BLaER1 treated with 17β-estradiol and CSF1 and Interleukin-3, amounts not matched to agents 10 nM and 100 nM (cell line): ENCODE results near the gene OAT.

Source experiments
- H3K27ac ChIP-seq, 11 experiments: shearing (Covaris generic); formaldehyde crosslinking; 2 replicates each; pipeline ENCODE4 v1.8.1; 2022
- H3K27me3 ChIP-seq, 11 experiments: shearing (Covaris generic); formaldehyde crosslinking; 2 replicates each; pipeline ENCODE4 v1.8.1; 2022
- H3K36me3 ChIP-seq, 11 experiments: shearing (Covaris generic); formaldehyde crosslinking; 2 replicates each; pipeline ENCODE4 v1.8.1; 2022
- H3K4me1 ChIP-seq, 10 experiments: shearing (Covaris generic); formaldehyde crosslinking; 2 replicates each; pipeline ENCODE4 v1.8.1; 2022
- H3K4me2 ChIP-seq, 11 experiments: shearing (Covaris generic); formaldehyde crosslinking; 2 replicates each; pipeline ENCODE4 v1.8.1; 2022
- H3K4me3 ChIP-seq, 10 experiments: shearing (Covaris generic); formaldehyde crosslinking; 2 replicates each; pipeline ENCODE4 v1.8.1; 2022
- H3K9ac ChIP-seq, 11 experiments: shearing (Covaris generic); formaldehyde crosslinking; 2 replicates each; pipeline ENCODE4 v1.8.1; 2022
- H3K9me3 ChIP-seq, 11 experiments: shearing (Covaris generic); formaldehyde crosslinking; replicated peaks in 1 of 11; 2 replicates each; pipeline ENCODE4 v1.8.1; 2022
- H4K20me1 ChIP-seq, 11 experiments: shearing (Covaris generic); formaldehyde crosslinking; 2 replicates each; pipeline ENCODE4 v1.8.1; 2022
- Cebpa-rat ChIP-seq, 11 experiments: shearing (Covaris generic); IDR thresholded peaks; 2 replicates each; pipeline ENCODE4 v1.8.1; 2022

The OAT gene

DNA sequence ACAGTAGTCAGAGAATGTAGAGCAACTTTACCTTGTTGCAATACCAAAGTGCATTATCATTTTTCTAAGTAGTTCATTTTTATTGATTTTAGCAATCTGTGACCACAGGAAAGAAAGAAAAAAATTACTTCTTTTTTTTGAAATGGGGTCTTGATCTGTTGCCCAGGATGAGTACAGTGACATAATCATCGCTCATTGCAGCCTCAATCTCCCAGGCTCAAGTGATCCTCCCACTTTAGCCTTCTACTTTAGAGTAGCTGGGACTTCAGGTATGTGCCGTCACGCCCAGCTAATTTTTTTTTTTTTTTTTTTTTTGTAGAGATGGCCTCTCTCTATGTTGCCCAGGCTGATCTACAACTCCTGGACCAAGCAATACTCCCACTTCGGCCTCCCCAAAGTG is 11.4 kb upstream of the OAT start:
- H3K4me1 ChIP-seq, result peaks cover 0 to 5% (median 0%) of the 10 kb centered on the region in 10 experiments; a peak in 2 of 20 replicates
- no peak overlapping the region for H3K4me2 ChIP-seq
- TF ChIP-seq Cebpa-rat (IDR thresholded peaks at IDR 0.05), result no peak

DNA sequence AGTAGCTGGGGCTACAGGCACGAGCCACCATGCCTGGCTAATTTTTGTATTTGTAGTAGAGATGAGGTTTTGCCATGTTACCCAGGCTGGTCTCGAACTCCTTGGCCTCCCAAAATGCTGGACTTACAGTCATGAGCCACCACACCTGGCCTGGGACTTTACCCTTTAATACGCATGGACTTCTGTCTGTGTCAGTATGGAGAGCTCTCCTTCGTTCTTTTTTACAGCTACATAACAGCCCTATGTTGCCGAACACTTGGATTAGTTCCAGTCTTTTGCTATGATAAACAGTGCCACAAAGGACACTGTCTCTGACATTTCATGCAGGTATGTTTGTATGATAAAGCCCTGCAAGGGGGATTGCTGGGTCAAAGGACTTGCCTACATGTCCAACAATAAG is 10.9 kb upstream of the OAT start:
- Histone ChIP-seq H3K9ac (no peak overlapping the region), H3K4me1 (peaks cover 0 to 5% (median 0%) of the 10 kb centered on the region in 10 experiments; a peak in 1 of 20 replicates), H3K9me3 (no peaks in the 10 kb centered on the region), H3K27ac (no peak overlapping the region), H3K4me3 (no peak overlapping the region), H4K20me1 (no peaks in the 10 kb centered on the region), H3K27me3 (peaks cover 0 to 5% (median 0%) of the 10 kb centered on the region in 11 experiments; a peak in 2 of 22 replicates), H3K36me3 (no peaks in the 10 kb centered on the region), H3K4me2 (no peak overlapping the region)
- no peak for TF ChIP-seq Cebpa-rat (IDR thresholded peaks at IDR 0.05)

More for the DNA sequence above, 11.4 kb upstream of the OAT start:
- Histone ChIP-seq H3K36me3 (no peaks in the 10 kb centered on the region), H3K27ac (no peak overlapping the region), H3K9ac (no peak overlapping the region), H4K20me1 (no peaks in the 10 kb centered on the region), H3K9me3 (no peaks in the 10 kb centered on the region), H3K27me3 (peaks cover 0 to 5% (median 0%) of the 10 kb centered on the region in 11 experiments; a peak in 2 of 22 replicates), H3K4me3 (no peak overlapping the region)

DNA sequence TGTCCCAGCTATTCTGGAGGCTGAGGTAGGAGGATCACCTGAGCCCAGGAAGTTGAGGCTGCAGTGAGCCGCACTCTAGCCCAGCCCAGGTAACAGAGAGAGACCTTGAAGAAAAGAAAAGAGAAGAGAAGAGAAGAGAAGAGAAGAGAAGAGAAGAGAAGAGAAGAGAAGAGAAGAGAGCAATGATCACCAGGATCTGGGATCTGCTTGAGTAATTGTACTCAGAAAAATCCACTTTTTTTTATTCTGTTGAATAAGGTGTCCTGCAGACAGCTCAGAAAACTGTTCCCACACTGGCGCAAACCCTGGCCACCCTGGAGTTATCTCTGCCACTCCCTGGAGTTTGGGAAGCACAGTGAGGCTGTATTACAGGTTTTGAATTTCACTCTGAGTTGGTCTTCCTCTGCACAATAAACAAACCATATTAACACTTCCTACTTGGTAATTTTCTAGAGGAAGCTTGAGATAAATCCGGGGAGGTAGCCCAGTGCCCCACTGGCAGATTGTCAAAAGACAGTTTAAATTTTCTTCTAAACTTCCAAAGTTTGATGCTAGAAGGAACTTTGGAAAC is 9.6 kb upstream of the OAT start:
- TF ChIP-seq Cebpa-rat (IDR thresholded peaks at IDR 0.05), result no peak
- H3K4me3 ChIP-seq, result no peak overlapping the region
- H3K27me3 ChIP-seq, result peaks cover 0 to 5% (median 0%) of the 10 kb centered on the region in 11 experiments; a peak in 2 of 22 replicates
- no peak overlapping the region for H3K4me2 ChIP-seq
- H3K4me1 ChIP-seq, result peaks cover 0 to 5% (median 0%) of the 10 kb centered on the region in 10 experiments; a peak in 1 of 20 replicates
- H3K36me3 ChIP-seq, result no peaks in the 10 kb centered on the region
- H3K9ac ChIP-seq, result no peak overlapping the region
- H3K27ac ChIP-seq, result no peak overlapping the region
- H4K20me1 ChIP-seq, result no peaks in the 10 kb centered on the region
- no peaks in the 10 kb centered on the region for H3K9me3 ChIP-seq

DNA sequence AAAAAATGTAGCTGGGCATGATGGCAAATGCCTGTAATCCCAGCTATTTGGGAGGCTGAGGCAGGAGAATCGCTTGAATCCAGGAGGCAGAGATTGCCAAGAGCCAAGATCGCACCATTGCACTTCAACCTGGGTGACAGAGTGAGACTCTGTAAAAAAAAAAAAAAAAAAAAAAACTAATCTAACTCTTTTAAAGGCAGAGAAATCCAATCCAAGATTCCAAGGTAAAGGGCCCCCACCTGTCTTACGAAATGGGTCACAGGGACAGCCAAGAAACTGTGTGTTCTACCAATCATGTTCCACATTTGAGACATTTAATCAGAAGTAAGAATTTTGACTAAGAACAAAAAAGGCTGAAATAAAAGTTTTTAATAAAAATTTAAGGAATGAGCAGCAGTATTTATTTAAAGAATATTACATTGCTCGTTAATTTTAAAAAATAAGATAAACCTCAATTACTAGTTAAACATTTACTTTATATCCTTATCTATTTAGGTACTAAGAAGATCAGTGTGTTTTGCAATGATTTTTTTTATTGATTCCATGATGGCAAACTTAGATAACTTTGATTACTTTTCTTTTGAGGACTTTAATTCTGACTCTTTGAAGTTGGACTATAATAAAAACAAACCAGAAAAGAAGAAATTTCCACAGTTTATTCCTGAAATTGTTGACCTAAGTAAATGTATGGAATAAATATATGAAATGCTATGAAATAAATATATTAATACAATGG is 6.7 kb upstream of the OAT start:
- Histone ChIP-seq H3K27me3 (no peaks in the 10 kb centered on the region; a peak in 2 of 22 replicates), H3K4me1 (peaks cover 0 to 5% (median 0%) of the 10 kb centered on the region in 10 experiments; a peak in 1 of 20 replicates), H3K27ac (no peak overlapping the region), H3K36me3 (no peaks in the 10 kb centered on the region), H3K9ac (no peak overlapping the region), H3K4me3 (no peak overlapping the region), H3K9me3 (no peaks in the 10 kb centered on the region), H4K20me1 (no peaks in the 10 kb centered on the region), H3K4me2 (no peak overlapping the region)
- no peak for TF ChIP-seq Cebpa-rat (IDR thresholded peaks at IDR 0.05)

DNA sequence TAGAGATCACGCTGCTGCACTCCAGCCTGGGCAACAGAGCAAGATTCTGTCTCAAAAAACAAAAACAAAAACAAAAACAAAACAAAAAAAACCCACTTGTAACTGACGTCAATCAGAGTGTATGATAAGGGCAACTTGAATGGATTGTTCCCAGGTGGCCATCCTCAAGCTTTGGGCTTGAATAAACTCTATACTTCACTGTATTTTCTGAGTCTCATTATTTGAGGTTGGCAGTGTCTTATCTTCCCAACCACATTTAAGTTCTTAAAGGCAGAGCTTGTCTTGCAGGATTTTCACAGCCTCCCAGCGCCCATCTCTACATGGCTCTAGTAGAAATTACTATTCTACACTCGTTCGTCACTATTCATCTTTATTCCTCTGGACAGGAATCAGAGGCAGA is 5.1 kb upstream of the OAT start:
- no peaks in the 10 kb centered on the region for H3K9me3 ChIP-seq
- no peaks in the 10 kb centered on the region for H3K36me3 ChIP-seq
- H3K4me1 ChIP-seq, result peaks cover 0 to 6% (median 5%) of the 10 kb centered on the region in 10 experiments; a peak in 7 of 20 replicates
- no peak overlapping the region for H3K27ac ChIP-seq
- no peak overlapping the region for H3K4me2 ChIP-seq
- no peaks in the 10 kb centered on the region for H4K20me1 ChIP-seq
- no peak for TF ChIP-seq Cebpa-rat (IDR thresholded peaks at IDR 0.05)
- no peak overlapping the region for H3K4me3 ChIP-seq
- no peak overlapping the region for H3K9ac ChIP-seq
- peaks cover 0 to 5% (median 0%) of the 10 kb centered on the region in 11 experiments; a peak in 3 of 22 replicates for H3K27me3 ChIP-seq

DNA sequence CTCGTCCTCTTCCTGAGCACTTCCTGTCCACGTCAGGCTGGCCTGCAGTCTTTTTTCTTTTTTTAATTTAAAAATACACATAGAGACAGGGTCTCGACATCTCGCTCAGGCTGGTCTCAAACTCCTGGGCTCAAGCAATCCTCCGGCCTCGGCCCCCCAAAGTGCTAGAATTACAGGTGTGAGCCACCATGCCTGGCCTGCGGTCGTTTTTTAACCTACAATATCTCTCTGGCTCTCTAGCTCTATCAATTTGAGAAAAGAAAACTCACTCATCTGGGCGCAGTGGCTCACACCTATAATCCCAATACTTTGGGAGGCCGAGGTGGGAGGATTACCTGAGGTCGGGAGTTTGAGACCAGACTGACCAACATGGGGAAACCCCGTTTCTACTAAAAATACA is 4.0 kb upstream of the OAT start:
- TF ChIP-seq Cebpa-rat (IDR thresholded peaks at IDR 0.05), result no peak
- H3K36me3 ChIP-seq, result no peaks in the 10 kb centered on the region
- no peak overlapping the region for H3K4me2 ChIP-seq
- H3K27ac ChIP-seq, result no peak overlapping the region
- H4K20me1 ChIP-seq, result peaks cover 0 to 9% (median 2%) of the 10 kb centered on the region in 11 experiments; a peak in 10 of 22 replicates
- no peaks in the 10 kb centered on the region for H3K9me3 ChIP-seq
- H3K4me1 ChIP-seq, result peaks cover 2 to 10% (median 6%) of the 10 kb centered on the region in 10 experiments
- H3K27me3 ChIP-seq, result peaks cover 0 to 5% (median 0%) of the 10 kb centered on the region in 11 experiments; a peak in 3 of 22 replicates
- H3K9ac ChIP-seq, result no peak overlapping the region
- H3K4me3 ChIP-seq, result no peak overlapping the region

DNA sequence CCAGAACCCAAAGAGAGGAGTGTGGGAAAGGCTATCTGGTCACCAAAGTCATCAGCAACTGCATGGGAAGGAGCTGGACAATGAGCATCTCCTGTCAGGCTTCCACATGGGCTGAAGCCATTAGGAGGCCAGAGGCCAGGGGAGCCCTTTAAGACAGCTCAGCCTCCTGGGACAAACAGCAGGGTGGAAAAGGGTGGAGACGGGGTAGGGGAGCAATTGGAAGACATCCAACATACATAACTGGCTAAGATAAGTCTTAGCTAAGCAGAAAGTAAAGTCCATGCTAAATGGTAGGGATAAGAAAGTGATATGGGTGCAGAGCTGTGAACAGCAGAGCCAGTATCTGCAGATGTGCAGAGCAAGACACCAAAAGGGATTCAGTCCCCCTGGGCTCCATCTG is 1.5 kb upstream of the OAT start:
- no peak for TF ChIP-seq Cebpa-rat (IDR thresholded peaks at IDR 0.05)
- H3K4me2 ChIP-seq, result no peak overlapping the region

DNA sequence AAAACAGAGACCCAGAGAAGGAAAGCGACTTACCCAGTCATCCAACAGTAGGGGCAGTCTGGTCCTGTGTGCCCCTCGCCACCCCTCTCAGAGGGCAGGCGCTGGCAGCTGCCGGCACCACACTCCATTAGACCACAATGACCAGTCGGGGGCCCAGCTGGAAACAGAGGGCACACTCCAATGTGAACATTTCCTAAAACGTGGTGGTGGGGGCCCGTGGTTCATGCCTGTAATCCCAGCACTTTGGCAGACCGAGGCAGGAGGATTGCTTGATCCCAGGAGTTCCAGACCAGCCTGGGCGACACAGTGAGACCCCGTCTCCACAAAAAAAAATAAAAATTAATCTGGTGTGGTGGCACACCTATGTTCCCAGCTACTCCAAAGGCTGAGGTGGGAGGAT is 912 bp upstream of the OAT start:
- H4K20me1 ChIP-seq, result peaks cover 3 to 40% (median 28%) of the 10 kb centered on the region in 11 experiments; a peak in 16 of 22 replicates
- H3K4me1 ChIP-seq, result peaks cover 12 to 26% (median 17%) of the 10 kb centered on the region in 10 experiments
- no peaks in the 10 kb centered on the region for H3K36me3 ChIP-seq
- H3K27ac ChIP-seq, result no peak overlapping the region
- H3K4me2 ChIP-seq, result peak overlapping the region; percentile 70 to 92 (median 87); a peak in 19 of 22 replicates
- H3K9ac ChIP-seq, result no peak overlapping the region
- TF ChIP-seq Cebpa-rat (IDR thresholded peaks at IDR 0.05), result no peak
- peaks cover 0 to 5% (median 0%) of the 10 kb centered on the region in 11 experiments; a peak in 2 of 22 replicates for H3K27me3 ChIP-seq
- no peak overlapping the region; a peak in 1 of 20 replicates for H3K4me3 ChIP-seq
- no peaks in the 10 kb centered on the region for H3K9me3 ChIP-seq

More for the DNA sequence above, 1.5 kb upstream of the OAT start:
- Histone ChIP-seq H3K4me1 (peaks cover 12 to 20% (median 17%) of the 10 kb centered on the region in 10 experiments), H3K27me3 (peaks cover 0 to 5% (median 0%) of the 10 kb centered on the region in 11 experiments; a peak in 2 of 22 replicates), H3K36me3 (no peaks in the 10 kb centered on the region), H4K20me1 (peaks cover 3 to 34% (median 24%) of the 10 kb centered on the region in 11 experiments; a peak in 15 of 22 replicates), H3K9me3 (no peaks in the 10 kb centered on the region), H3K4me3 (no peak overlapping the region), H3K9ac (no peak overlapping the region), H3K27ac (no peak overlapping the region)
